Activated naive CD4-positive, alpha-beta T cell treated with anti-CD3 and anti-CD28 coated beads for 36 hours (primary cell): Measurements from ENCODE around the gene NACC1. TPM values are rescaled to one million over a fixed set of nuclear protein-coding genes. Genes with fewer than 3 reads are reported as not detected.
A peak's percentile ranks its signal among the peaks of the same experiment; 100 is the strongest.

Source experiments
- CTCF ChIA-PET: fragments of 350-600 bp; sonication (Branson Sonifier 250); formaldehyde crosslinking; loops from one replicate; lab custom pipeline; 2021; ENCODE audit warnings: antibody characterized with exemption; lab: Charles Lee
- DNase-seq: peaks from one replicate; pipeline ENCODE4 v3.0.0-alpha.2; 2020
- H3K27ac Mint-ChIP-seq: one replicate; pipeline ENCODE4 v1.8.0; 2021; ENCODE audit warnings: mild to moderate bottlenecking, mixed read lengths
- H3K27me3 Mint-ChIP-seq: one replicate; pipeline ENCODE4 v1.8.0; 2021; ENCODE audit warnings: low read depth, mixed read lengths
- H3K36me3 Mint-ChIP-seq: one replicate; pipeline ENCODE4 v1.8.0; 2021; ENCODE audit warnings: low read depth, mixed read lengths
- H3K4me1 Mint-ChIP-seq: one replicate; pipeline ENCODE4 v1.8.0; 2021; ENCODE audit warnings: low read depth, mixed read lengths
- H3K4me3 Mint-ChIP-seq: one replicate; pipeline ENCODE4 v1.8.0; 2021; ENCODE audit warnings: mild to moderate bottlenecking, moderate library complexity, mixed read lengths
- H3K9me3 Mint-ChIP-seq: one replicate; pipeline ENCODE4 v1.8.0; 2021; ENCODE audit warnings: mixed read lengths
- intact Hi-C: fragments of 100-400 bp; cut with micrococcal nuclease; formaldehyde crosslinking; loops from one replicate; pipeline ENCODE4 v1.15.1; 2023
- total RNA-seq, 2 experiments: library from RNA; stranded (reverse); gene quantifications; one replicate each; pipeline ENCODE4 v1.2.3, GENCODE V29; 2021

The NACC1 gene
- total RNA-seq, 2 experiments from 2014 or later, result 41.3 to 45.0 TPM

DNA sequence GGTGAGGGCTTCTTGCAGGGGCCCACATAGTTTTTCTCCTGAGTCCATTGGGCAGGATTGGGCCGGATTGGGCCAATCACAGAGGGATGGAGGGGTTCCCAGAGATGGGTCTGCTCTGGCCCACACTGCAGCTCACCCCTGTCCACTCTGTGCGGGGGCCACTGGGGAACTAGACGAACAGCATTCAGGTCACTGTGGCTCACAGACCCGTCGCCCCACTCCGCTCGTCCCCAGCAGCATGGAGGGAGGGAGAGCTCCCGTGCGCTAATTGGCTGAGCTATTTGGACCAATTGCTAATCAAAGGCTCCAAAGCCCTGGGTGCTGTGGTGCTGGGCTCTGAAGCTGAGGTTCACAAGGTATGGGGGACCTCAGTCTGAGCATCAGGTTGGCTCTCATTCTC lies 11.3 kb downstream of the NACC1 start:
- CTCF ChIA-PET, result interaction anchor here (1.3 kb wide), 1 partner anchor 164 kb away, joined by 4 read pairs; no protein-coding TSS in a partner anchor
- Mint-ChIP-seq H3K9me3 (no peaks in the 10 kb centered on the region), H3K27ac (no peak overlapping the region), H3K36me3 (peaks cover 8% of the 10 kb centered on the region), H3K27me3 (no peaks in the 10 kb centered on the region), H3K4me1 (peaks cover 39% of the 10 kb centered on the region), H3K4me3 (no peak overlapping the region)
- no peak for DNase-seq
- intact Hi-C loops, result no loop called here

DNA sequence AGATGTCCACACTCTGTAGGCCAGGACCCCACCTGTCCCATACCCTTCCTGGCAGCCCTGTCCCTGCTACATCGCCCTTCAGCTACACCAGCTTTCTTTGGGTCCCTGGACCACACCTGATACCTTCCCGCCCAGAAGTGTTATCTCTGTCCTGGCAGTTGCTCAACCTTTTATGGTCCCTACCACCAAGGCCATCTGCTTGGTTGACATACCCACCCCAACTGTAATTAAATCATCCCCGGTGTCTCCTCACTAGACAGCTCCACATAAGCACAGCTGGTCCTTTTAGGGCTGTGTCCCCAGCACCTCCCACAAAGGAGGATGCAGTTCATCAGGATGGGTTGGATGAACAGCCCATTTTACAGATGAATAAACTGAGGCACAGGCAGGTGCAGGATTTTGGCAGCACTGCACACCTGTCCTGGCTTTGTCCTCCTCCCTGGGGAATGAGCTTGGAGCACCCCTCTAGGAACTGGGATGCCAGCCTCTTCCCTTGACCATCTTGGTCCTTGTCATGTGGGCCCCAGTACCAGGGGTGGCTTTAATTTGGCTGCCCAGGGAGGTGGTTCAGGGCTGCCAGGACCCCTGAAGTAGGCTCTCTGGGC lies 12.9 kb downstream of the NACC1 start:
- Mint-ChIP-seq H3K4me3 (no peak overlapping the region), H3K27me3 (no peaks in the 10 kb centered on the region), H3K27ac (peak overlapping the region; percentile 70), H3K9me3 (no peaks in the 10 kb centered on the region), H3K36me3 (peaks cover 7% of the 10 kb centered on the region), H3K4me1 (peaks cover 39% of the 10 kb centered on the region)
- CTCF ChIA-PET, result no interaction called here
- intact Hi-C loops, result no loop called here
- no peak for DNase-seq

DNA sequence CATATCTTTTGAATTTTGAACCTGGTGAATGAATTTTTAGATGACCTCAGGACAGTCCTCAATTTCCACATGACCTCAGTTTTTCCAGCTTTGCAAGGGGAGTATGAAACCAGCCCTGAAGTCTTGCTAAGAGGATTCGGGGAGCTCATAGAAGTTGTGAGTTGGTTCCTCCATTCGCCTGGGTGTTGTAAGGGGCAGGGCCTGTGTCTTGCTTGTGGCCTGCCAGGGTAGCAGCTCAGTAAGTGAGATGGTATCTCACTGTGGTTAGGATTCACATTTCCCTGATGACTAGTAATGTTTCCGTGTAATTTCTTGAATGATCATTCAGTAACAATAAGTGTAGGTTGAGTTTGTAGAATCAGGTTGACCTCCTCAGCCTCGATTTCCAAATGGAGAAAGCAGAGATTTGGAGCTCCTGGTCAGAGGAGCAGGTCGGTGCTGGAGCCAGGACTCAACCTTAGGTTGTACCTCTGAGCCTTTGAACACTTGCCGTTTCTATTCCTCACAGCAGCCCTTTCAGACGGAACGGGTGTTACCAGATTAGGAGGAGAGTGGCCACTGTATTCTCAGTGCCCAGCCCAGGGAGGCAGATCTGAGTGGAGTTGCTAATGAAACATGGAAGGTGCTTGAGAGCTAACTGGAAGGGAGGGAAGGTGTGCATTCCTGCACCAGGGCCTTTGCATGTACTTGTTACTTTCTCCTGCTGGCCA lies 14.6 kb downstream of the NACC1 start:
- peak; percentile 51 for DNase-seq
- no peak overlapping the region for H3K4me3 Mint-ChIP-seq
- H3K9me3 Mint-ChIP-seq, result no peaks in the 10 kb centered on the region
- H3K4me1 Mint-ChIP-seq, result peaks cover 38% of the 10 kb centered on the region
- peak overlapping the region; percentile 79 for H3K27ac Mint-ChIP-seq
- intact Hi-C loops, result no loop called here
- H3K36me3 Mint-ChIP-seq, result peaks cover 8% of the 10 kb centered on the region
- CTCF ChIA-PET, result interaction anchor here (0.6 to 1.4 kb wide), 3 partner anchors 24 to 33 kb away, joined by 3 to 4 read pairs (median 4); no protein-coding TSS in a partner anchor
- no peaks in the 10 kb centered on the region for H3K27me3 Mint-ChIP-seq

DNA sequence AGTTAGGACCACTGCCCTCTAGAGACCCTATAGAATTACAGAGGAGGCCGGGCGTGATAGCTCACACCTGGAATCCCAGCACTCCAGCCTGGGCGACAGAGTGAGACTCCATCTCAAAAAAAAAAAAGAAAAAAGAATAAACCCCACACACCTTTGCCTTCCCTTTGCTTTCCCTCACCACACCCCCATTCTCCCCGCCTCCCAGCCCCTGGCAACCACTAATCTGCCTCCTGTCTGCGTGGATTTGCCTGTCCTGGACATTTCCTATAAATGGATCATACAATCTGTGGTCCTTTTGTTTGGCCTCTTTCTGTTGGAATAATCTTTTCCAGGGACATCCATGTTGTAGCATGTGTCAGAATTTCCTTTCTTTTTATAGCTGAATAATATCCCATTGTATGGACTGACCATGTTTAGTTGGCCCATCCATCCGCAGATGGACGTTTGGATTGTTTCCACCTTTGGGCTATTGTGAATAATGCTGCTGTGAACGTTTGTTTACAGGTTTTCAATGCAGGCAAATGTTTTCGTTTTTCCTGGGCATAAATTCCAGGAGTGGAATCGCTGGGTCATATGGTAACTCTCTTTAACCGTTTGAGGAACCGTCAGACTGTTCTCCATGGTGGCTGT lies 15.3 kb downstream of the NACC1 start:
- no peak for DNase-seq
- peaks cover 34% of the 10 kb centered on the region for H3K4me1 Mint-ChIP-seq
- H3K27ac Mint-ChIP-seq, result peak overlapping the region; percentile 79
- CTCF ChIA-PET, result interaction anchor here (1.4 kb wide), 1 partner anchor 29 kb away, joined by 4 read pairs; no protein-coding TSS in a partner anchor
- H3K36me3 Mint-ChIP-seq, result peaks cover 8% of the 10 kb centered on the region
- H3K27me3 Mint-ChIP-seq, result no peaks in the 10 kb centered on the region
- no peaks in the 10 kb centered on the region for H3K9me3 Mint-ChIP-seq
- H3K4me3 Mint-ChIP-seq, result no peak overlapping the region
- intact Hi-C loops, result no loop called here

DNA sequence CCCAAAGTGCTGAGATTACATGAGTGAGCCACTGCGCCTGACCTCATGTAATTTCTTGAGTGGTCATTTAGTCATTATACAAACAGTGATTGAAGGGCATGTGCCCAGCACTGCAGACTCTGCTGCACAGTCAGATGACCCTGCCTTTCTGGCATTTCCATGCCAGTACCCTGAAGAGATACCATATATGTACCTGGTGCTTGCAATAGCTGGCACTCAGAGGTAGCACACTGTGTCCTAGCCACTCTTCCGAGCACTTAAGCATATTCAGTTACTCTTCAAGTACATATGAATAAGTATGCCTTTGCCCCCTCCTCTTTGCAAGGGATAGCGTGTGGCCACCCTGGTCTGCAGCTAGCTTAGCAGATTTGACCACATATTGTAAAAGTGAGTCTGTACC lies 16.6 kb downstream of the NACC1 start:
- intact Hi-C loops, result no loop called here
- no peak overlapping the region for H3K4me3 Mint-ChIP-seq
- H3K27me3 Mint-ChIP-seq, result no peaks in the 10 kb centered on the region
- H3K4me1 Mint-ChIP-seq, result peaks cover 31% of the 10 kb centered on the region
- CTCF ChIA-PET, result interaction anchor here (0.7 kb wide), 1 partner anchor 104 kb away, joined by 3 read pairs; no protein-coding TSS in a partner anchor
- H3K36me3 Mint-ChIP-seq, result peaks cover 8% of the 10 kb centered on the region
- no peaks in the 10 kb centered on the region for H3K9me3 Mint-ChIP-seq
- H3K27ac Mint-ChIP-seq, result no peak overlapping the region
- DNase-seq, result no peak

DNA sequence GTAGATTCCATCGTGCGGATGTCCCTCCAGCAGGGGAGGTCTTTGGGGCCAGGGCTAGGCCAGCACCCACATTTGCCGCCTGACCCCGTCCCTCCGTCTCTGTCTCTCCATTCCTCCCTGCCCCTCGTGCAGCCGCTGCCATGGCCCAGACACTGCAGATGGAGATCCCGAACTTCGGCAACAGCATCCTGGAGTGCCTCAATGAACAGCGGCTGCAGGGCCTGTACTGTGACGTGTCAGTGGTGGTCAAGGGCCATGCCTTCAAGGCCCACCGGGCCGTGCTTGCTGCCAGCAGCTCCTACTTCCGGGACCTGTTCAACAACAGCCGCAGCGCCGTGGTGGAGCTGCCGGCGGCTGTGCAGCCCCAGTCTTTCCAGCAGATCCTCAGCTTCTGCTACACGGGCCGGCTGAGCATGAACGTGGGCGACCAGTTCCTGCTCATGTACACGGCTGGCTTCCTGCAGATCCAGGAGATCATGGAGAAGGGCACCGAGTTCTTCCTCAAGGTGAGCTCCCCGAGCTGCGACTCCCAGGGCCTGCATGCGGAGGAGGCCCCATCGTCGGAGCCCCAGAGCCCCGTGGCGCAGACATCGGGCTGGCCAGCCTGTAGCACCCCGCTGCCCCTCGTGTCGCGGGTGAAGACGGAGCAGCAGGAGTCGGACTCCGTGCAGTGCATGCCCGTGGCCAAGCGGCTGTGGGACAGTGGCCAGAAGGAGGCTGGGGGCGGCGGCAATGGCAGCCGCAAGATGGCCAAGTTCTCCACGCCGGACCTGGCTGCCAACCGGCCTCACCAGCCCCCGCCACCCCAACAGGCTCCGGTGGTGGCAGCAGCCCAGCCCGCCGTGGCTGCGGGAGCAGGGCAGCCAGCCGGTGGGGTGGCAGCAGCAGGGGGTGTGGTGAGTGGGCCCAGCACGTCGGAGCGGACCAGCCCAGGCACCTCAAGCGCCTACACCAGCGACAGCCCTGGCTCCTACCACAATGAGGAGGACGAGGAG lies 17.3 kb downstream of the NACC1 start:
- intact Hi-C loops, result no loop called here
- H3K27me3 Mint-ChIP-seq, result no peaks in the 10 kb centered on the region
- no peaks in the 10 kb centered on the region for H3K9me3 Mint-ChIP-seq
- H3K4me1 Mint-ChIP-seq, result peaks cover 31% of the 10 kb centered on the region
- CTCF ChIA-PET, result interaction anchor here (0.5 to 0.7 kb wide), 2 partner anchors 104 to 198 kb away, joined by 3 to 4 read pairs; no protein-coding TSS in a partner anchor
- peaks cover 8% of the 10 kb centered on the region for H3K36me3 Mint-ChIP-seq
- no peak for DNase-seq
- H3K4me3 Mint-ChIP-seq, result no peak overlapping the region
- no peak overlapping the region for H3K27ac Mint-ChIP-seq

DNA sequence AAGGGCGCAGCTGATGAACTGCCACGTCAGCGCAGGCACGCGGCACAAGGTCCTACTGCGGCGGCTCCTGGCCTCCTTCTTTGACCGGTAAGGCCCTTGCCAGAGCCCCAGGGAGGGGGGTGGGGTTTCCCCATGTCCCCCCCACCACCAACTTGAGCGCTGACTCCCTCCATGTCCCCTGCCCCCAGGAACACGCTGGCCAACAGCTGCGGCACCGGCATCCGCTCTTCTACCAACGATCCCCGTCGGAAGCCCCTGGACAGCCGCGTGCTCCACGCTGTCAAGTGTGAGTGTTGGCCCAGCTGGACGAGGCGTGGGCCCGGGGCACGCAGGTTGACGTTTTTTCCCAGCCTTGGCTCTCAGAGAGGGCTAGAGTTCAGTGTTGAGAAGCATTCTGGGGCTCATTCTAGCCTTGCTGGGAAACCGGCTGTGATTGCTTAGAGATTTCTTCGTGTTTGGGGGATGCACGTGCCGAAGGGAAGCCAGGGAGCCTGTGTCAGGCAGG lies 19.3 kb downstream of the NACC1 start:
- CTCF ChIA-PET, result interaction anchor here (0.6 kb wide), 1 partner anchor 160 kb away, joined by 5 read pairs; no protein-coding TSS in a partner anchor
- H3K4me1 Mint-ChIP-seq, result peaks cover 15% of the 10 kb centered on the region
- intact Hi-C loops, result no loop called here
- no peaks in the 10 kb centered on the region for H3K27me3 Mint-ChIP-seq
- DNase-seq, result no peak
- H3K36me3 Mint-ChIP-seq, result peaks cover 9% of the 10 kb centered on the region
- H3K4me3 Mint-ChIP-seq, result no peak overlapping the region
- H3K27ac Mint-ChIP-seq, result no peak overlapping the region
- no peaks in the 10 kb centered on the region for H3K9me3 Mint-ChIP-seq

DNA sequence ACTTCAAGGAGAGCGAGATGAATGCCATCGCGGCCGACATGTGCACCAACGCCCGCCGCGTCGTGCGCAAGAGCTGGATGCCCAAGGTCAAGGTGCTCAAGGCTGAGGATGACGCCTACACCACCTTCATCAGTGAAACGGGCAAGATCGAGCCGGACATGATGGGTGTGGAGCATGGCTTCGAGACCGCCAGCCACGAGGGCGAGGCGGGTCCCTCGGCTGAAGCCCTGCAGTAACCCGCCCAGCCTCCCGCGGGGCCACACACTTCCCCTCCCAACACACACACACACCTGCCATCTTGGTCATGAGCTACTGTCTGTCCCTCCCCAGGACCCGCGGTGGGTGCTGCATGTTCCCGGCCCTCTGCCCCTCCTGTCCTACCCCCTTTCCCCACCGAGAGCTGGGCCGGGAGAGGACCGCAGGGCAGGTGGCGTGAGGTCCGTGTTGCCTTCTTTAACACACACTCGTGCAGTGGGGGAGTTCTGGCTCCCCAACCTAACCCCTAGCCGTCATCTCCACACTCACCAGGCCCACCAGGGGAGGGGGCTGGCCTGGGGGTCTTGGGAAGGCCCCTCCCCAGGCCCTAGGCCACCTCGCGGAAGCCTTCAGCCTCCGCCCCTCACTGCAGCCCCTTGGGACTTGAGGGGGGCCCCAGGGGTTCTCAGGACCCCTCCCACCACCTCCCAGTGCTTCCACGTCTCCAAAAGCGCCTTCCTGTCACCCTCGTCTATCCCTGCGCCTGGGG lies 20.3 kb downstream of the NACC1 start:
- DNase-seq, result no peak
- Mint-ChIP-seq H3K4me1 (peaks cover 5% of the 10 kb centered on the region), H3K9me3 (no peaks in the 10 kb centered on the region), H3K36me3 (peaks cover 9% of the 10 kb centered on the region), H3K27me3 (no peaks in the 10 kb centered on the region), H3K27ac (no peak overlapping the region), H3K4me3 (no peak overlapping the region)
- intact Hi-C loops, result no loop called here
- CTCF ChIA-PET, result interaction anchor here (0.6 kb wide), 1 partner anchor 161 kb away, joined by 5 read pairs; no protein-coding TSS in a partner anchor

DNA sequence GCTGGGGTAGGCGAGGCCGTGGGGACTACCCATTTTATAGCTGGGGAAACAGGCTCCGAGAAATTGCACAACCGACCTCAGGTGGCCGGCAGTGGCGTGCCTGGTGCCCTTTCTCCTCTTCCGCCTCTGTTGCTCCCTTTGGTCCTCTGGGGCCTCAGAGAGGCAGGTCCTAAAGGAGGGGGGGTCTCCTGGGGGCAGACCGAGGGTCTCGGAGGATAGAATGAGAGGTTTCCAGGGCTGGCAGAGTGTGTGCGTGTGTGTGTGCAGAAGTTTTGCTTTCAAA lies 20.8 kb downstream of the NACC1 start:
- H3K27ac Mint-ChIP-seq, result no peak overlapping the region
- intact Hi-C loops, result no loop called here
- H3K36me3 Mint-ChIP-seq, result peaks cover 9% of the 10 kb centered on the region
- CTCF ChIA-PET, result no interaction called here
- no peak overlapping the region for H3K4me3 Mint-ChIP-seq
- H3K27me3 Mint-ChIP-seq, result no peaks in the 10 kb centered on the region
- H3K4me1 Mint-ChIP-seq, result no peaks in the 10 kb centered on the region
- no peaks in the 10 kb centered on the region for H3K9me3 Mint-ChIP-seq
- no peak for DNase-seq

DNA sequence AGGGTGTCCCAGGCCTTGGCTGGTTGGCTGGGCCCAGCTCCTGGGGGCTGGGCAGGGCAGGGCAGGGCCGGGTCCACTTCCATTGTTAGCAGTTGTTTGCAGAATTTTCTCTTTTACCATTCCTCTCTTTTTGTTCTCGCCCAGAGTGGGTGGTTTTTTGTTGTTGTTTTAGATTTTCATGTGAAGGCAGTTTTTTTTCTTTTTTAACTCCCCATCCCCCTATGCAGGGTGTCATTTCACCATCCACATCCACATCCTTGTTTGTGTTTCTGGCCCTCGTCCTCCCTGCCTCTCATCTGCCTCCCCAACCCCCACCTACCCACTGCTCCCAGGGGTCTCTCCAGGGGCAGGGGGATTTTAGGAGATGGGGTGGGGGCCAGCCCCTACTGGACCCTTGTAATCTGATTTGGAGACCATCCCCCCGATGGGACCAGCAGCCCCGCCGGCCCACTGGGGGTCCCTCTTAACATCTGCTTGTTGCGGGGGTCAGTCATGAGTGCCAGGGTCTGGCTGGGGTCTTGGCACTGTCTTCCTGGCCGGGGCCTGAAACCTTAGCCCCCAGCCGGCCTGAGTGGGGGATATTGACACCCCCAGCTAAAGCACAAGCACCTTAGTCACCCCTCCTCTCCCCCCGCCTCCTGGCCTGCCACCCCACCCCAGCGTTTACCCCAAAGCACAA lies 21.7 kb downstream of the NACC1 start:
- intact Hi-C loops, result no loop called here
- CTCF ChIA-PET, result no interaction called here
- Mint-ChIP-seq H3K27ac (no peak overlapping the region), H3K4me3 (no peak overlapping the region), H3K4me1 (no peaks in the 10 kb centered on the region), H3K27me3 (no peaks in the 10 kb centered on the region), H3K9me3 (no peaks in the 10 kb centered on the region), H3K36me3 (peaks cover 9% of the 10 kb centered on the region)
- no peak for DNase-seq
